Stomach (tissue), 4 donors: ENCODE measurements around the gene C16orf78.

Experiments used
- CTCF ChIP-seq, 7 experiments: fragments of 450-650 bp in 4 of 7; fragments of 200-600 bp in 3 of 7; sonication (generic) in 3 of 7; IDR thresholded peaks; one replicate each; pipeline ENCODE4 v1.5.1; 2016 to 2019; ENCODE audit warnings: antibody characterized with exemption in 7 of 7, control low read depth in 2 of 7, mild to moderate bottlenecking in 1 of 7
- EP300 ChIP-seq: sonication (generic); formaldehyde crosslinking; IDR thresholded peaks from one replicate; pipeline ENCODE4 v1.6.1; 2017; ENCODE audit warnings: antibody characterized with exemption
- POLR2A ChIP-seq, 4 donors: fragments of 450-650 bp; IDR thresholded peaks; one replicate each; pipeline ENCODE4 v1.6.1; 2016; ENCODE audit warnings: antibody characterized with exemption in 4 of 4, control low read depth in 2 of 4, mild to moderate bottlenecking in 1 of 4, moderate library complexity in 1 of 4
- POLR2AphosphoS5 ChIP-seq, 3 donors: sonication (generic); formaldehyde crosslinking; IDR thresholded peaks; one replicate each; pipeline ENCODE4 v1.6.1; 2016; ENCODE audit warnings: antibody characterized with exemption in 3 of 3

- TF ChIP-seq CTCF (IDR thresholded peaks at IDR 0.05), result no peak
- no peak for TF ChIP-seq POLR2A (IDR thresholded peaks at IDR 0.05)
- no peak for TF ChIP-seq EP300
- no peak for TF ChIP-seq POLR2AphosphoS5 (IDR thresholded peaks at IDR 0.05)
Measured at GRCh38 chr16:49324703-49325102, 48.9 kb upstream of the C16orf78 start.
